IPS-11a (cell line): ENCODE measurements around the gene RESF1.
"Not testable (repeated sequence)": the region's sequence is repeated elsewhere in the genome, so short reads cannot be mapped to it uniquely, and the experiment has no call there.

ENCODE experiments used
- H3K4me3 ChIP-seq: one replicate; pipeline ENCODE4 v1.5.1; 2013; ENCODE audit warnings: low read depth, low read length, control low read depth

RESF1 gene

GRCh38 chr12:31959161-31959700, at the start of gene RESF1:
Gene RESF1 (plus strand): TSS chr12:31959415. CDS start chr12:31980956, 21,541 bp downstream.
- H3K4me3 ChIP-seq: peak within 1 kb of the TSS; percentile 91

GRCh38 chr12:31914927-31915326, 44.3 kb upstream of the RESF1 start:
- H3K4me3 ChIP-seq: no peak overlapping the region

GRCh38 chr12:31915446-31915845, 43.8 kb upstream of the RESF1 start:
- H3K4me3 ChIP-seq: no peak overlapping the region

GRCh38 chr12:31922341-31923062, 36.7 kb upstream of the RESF1 start:
- no peak overlapping the region for H3K4me3 ChIP-seq

GRCh38 chr12:31923063-31923412, 36.2 kb upstream of the RESF1 start:
- H3K4me3 ChIP-seq: no peak overlapping the region

GRCh38 chr12:31928246-31929026, 30.8 kb upstream of the RESF1 start:
- no peak overlapping the region for H3K4me3 ChIP-seq

- no peak overlapping the region for H3K4me3 ChIP-seq
Measured at GRCh38 chr12:31929027-31929526, 30.1 kb upstream of the RESF1 start.

GRCh38 chr12:31931796-31932715, 27.2 kb upstream of the RESF1 start:
- no peak overlapping the region for H3K4me3 ChIP-seq

GRCh38 chr12:31944299-31944698, 14.9 kb upstream of the RESF1 start:
- no peak overlapping the region for H3K4me3 ChIP-seq

GRCh38 chr12:31947971-31948370, 11.2 kb upstream of the RESF1 start:
- no peak overlapping the region for H3K4me3 ChIP-seq

- H3K4me3 ChIP-seq: not testable (repeated sequence)
Measured at GRCh38 chr12:31948697-31949359, 10.4 kb upstream of the RESF1 start.

- no peak overlapping the region for H3K4me3 ChIP-seq
Measured at GRCh38 chr12:31950088-31950487, 9.1 kb upstream of the RESF1 start.

- H3K4me3 ChIP-seq: no peak overlapping the region
Measured at GRCh38 chr12:31950492-31950891, 8.7 kb upstream of the RESF1 start.

GRCh38 chr12:31951008-31951407, 8.2 kb upstream of the RESF1 start:
- H3K4me3 ChIP-seq: no peak overlapping the region

GRCh38 chr12:31951939-31952338, 7.3 kb upstream of the RESF1 start:
- H3K4me3 ChIP-seq: no peak overlapping the region

GRCh38 chr12:31952418-31952817, 6.8 kb upstream of the RESF1 start:
- H3K4me3 ChIP-seq: no peak overlapping the region

- no peak overlapping the region for H3K4me3 ChIP-seq
Measured at GRCh38 chr12:31954925-31955858, 4.0 kb upstream of the RESF1 start.

GRCh38 chr12:31958569-31959160, 550 bp upstream of the RESF1 start:
- peak overlapping the region; percentile 42 for H3K4me3 ChIP-seq
